Activated CD4-positive, alpha-beta T cell treated with anti-CD3 and anti-CD28 coated beads, Interleukin-2, amount 10 ng/mL, durations not matched to agents 7 days and 5 days (primary cell): ENCODE results near the gene GALNT6. TPM values are rescaled to one million over a fixed set of nuclear protein-coding genes. Genes with fewer than 3 reads are reported as not detected.

Experiments
- CTCF ChIA-PET: fragments of 350-600 bp; sonication (Branson Sonifier 250); formaldehyde crosslinking; loops from one replicate; lab custom pipeline; 2021; ENCODE audit warnings: antibody characterized with exemption; lab: Charles Lee
- POLR2A ChIA-PET: fragments of 350-600 bp; sonication (Branson Sonifier 250); formaldehyde crosslinking; loops from one replicate; lab custom pipeline; 2021; ENCODE audit warnings: antibody characterized with exemption; lab: Charles Lee
- DNase-seq: peaks from one replicate; pipeline ENCODE4 v3.0.0-alpha.2; 2020
- H3K27ac Mint-ChIP-seq: one replicate; pipeline ENCODE4 v1.8.0; 2021; ENCODE audit warnings: mild to moderate bottlenecking, moderate library complexity, mixed read lengths
- H3K27me3 Mint-ChIP-seq: one replicate; pipeline ENCODE4 v1.8.0; 2021; ENCODE audit warnings: mixed read lengths
- H3K36me3 Mint-ChIP-seq: one replicate; pipeline ENCODE4 v1.8.0; 2021; ENCODE audit warnings: low read depth, mixed read lengths
- H3K4me1 Mint-ChIP-seq: one replicate; pipeline ENCODE4 v1.8.0; 2021; ENCODE audit warnings: mixed read lengths
- H3K4me3 Mint-ChIP-seq: one replicate; pipeline ENCODE4 v1.8.0; 2021; ENCODE audit warnings: mild to moderate bottlenecking, moderate library complexity, mixed read lengths
- H3K9me3 Mint-ChIP-seq: one replicate; pipeline ENCODE4 v1.8.0; 2021; ENCODE audit warnings: mixed read lengths
- total RNA-seq, 2 experiments: library from RNA; stranded (reverse); gene quantifications; one replicate each; pipeline ENCODE4 v1.2.3, GENCODE V29; 2021

The GALNT6 gene, protein sequence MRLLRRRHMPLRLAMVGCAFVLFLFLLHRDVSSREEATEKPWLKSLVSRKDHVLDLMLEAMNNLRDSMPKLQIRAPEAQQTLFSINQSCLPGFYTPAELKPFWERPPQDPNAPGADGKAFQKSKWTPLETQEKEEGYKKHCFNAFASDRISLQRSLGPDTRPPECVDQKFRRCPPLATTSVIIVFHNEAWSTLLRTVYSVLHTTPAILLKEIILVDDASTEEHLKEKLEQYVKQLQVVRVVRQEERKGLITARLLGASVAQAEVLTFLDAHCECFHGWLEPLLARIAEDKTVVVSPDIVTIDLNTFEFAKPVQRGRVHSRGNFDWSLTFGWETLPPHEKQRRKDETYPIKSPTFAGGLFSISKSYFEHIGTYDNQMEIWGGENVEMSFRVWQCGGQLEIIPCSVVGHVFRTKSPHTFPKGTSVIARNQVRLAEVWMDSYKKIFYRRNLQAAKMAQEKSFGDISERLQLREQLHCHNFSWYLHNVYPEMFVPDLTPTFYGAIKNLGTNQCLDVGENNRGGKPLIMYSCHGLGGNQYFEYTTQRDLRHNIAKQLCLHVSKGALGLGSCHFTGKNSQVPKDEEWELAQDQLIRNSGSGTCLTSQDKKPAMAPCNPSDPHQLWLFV
- 10 to 100 TPM; 17.5 to 18.9 TPM for total RNA-seq

DNA sequence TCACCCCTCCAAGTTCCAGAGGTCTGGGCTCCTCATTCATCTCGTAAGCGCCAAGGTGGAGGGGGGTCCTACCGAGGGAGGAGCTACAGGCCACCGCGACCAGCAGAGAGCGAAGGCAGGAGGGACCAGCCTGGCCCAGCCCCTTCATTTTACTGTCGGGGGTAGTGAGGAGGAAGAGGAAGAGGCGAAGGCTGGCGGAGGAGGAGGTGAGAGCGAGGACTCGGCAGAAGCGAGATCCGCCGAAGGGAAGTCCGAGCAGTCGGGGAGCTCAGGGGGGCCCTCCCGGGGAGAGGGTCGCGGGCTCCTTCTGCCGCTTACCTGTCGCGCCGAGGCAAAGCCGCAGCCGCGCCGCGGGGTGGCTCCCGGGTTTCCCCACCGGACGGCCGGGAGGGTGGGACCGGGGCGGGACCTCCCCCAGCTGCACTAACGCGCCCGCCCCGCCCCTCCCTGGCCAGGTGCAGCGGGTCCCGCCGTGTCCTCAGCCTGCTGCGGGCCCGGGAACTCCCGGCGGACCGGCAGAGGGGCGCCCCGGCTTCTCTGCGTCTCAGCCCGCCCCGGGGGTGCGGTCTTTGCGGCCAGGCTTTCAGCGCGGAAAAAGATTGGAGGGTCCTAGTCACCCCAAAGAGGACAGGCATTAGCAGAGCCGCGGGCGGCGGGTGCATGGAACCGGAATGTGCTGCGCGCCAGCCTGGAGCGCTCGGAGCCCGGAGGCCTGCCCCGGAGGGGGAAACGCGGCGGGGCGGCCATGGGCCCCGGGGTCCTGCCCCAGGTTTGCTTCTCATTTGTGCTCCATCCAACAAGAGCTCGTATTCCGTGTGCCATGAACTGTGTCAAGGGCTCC, at the start of gene GALNT6:
TSS of gene GALNT6 (minus strand) at position 124 of the 841 bp plus-strand sequence. CDS start 11,625 bp downstream, outside the sequence.
- peaks cover 79% of the 10 kb centered on the region for H3K4me1 Mint-ChIP-seq
- no peaks in the 10 kb centered on the region for H3K9me3 Mint-ChIP-seq
- no peaks in the 10 kb centered on the region for H3K27me3 Mint-ChIP-seq
- H3K36me3 Mint-ChIP-seq: peaks cover 2% of the 10 kb centered on the region
- ChIA-PET POLR2A (no interaction called here), CTCF (interaction anchor here (1.5 kb wide), 2 partner anchors 22 to 32 kb away, joined by 3 read pairs; no protein-coding TSS in a partner anchor)
- H3K27ac Mint-ChIP-seq: peak within 1 kb of the TSS; percentile 89
- peak within 1 kb of the TSS; percentile 89 for H3K4me3 Mint-ChIP-seq
- DNase-seq: peak; percentile 71

DNA sequence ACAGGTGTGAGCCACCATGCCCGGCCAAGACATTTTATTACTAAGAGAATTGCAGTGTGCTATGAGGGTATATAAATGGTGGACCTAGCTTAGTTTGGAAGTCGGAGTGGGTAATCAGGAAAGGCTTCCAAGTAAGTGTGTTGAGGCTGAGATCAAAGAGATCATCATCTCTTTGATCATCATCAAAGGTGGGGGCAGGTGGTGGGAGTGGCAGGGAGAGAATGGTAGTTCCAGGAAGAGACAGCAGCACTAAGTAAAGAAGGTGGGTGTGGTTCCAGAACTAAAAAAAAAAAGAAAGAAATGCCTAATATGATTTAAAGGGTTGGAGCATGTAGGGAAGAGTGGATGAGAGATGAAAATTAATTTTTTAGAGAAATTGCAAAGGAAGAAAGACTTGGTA, 48.1 kb upstream of the GALNT6 start:
- POLR2A ChIA-PET: no interaction called here
- Mint-ChIP-seq H3K36me3 (peaks cover 2% of the 10 kb centered on the region), H3K27me3 (peaks cover 7% of the 10 kb centered on the region), H3K4me3 (no peak overlapping the region), H3K27ac (peak overlapping the region; percentile 64), H3K9me3 (no peaks in the 10 kb centered on the region), H3K4me1 (peaks cover 44% of the 10 kb centered on the region)
- CTCF ChIA-PET: no interaction called here
- no peak for DNase-seq

DNA sequence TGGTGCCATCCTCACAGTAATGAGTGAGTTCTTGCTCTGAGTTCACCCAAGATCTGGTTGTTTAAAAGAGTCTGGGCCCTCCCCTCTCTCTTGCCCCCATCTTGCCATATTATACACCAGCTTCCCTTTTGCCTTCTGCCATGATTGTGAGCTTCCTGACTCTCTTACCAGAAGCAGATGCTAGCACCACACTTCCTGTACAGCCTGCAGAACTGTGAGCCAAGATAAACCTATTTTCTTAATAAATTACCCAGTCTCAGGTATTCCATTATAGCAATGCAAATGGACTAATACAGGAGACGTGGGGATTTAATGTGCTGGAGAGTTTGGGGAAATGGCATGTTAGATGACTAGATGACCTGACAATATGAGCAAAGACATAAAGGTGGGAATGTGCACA, 46.2 kb upstream of the GALNT6 start:
- no peak for DNase-seq
- no peaks in the 10 kb centered on the region for H3K9me3 Mint-ChIP-seq
- no peak overlapping the region for H3K4me3 Mint-ChIP-seq
- H3K27me3 Mint-ChIP-seq: peaks cover 14% of the 10 kb centered on the region
- ChIA-PET CTCF (no interaction called here), POLR2A (no interaction called here)
- H3K27ac Mint-ChIP-seq: no peak overlapping the region
- peaks cover 2% of the 10 kb centered on the region for H3K36me3 Mint-ChIP-seq
- peaks cover 48% of the 10 kb centered on the region for H3K4me1 Mint-ChIP-seq

DNA sequence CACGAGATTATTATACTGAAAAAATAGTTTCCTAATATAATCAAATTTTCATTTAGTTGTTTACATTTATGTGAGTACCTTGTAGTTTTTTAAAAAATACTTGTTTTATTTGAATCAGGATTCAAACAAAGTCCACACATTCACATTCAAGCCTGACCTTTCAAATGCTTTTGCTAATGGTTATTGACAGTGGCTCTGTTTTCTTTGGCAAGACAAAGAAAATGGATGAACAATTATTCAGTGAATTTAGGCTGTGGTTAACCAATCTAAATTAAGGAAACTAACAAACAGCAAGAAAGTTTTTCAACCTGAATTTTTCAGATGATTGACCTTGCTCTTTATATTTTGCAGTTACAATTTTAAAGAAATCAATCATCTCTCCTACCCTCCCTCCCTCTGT, 43.1 kb upstream of the GALNT6 start:
- no peak overlapping the region for H3K4me3 Mint-ChIP-seq
- H3K27ac Mint-ChIP-seq: no peak overlapping the region
- peaks cover 14% of the 10 kb centered on the region for H3K27me3 Mint-ChIP-seq
- ChIA-PET POLR2A (no interaction called here), CTCF (no interaction called here)
- DNase-seq: no peak
- H3K9me3 Mint-ChIP-seq: no peaks in the 10 kb centered on the region
- H3K4me1 Mint-ChIP-seq: peaks cover 21% of the 10 kb centered on the region
- peaks cover 2% of the 10 kb centered on the region for H3K36me3 Mint-ChIP-seq

DNA sequence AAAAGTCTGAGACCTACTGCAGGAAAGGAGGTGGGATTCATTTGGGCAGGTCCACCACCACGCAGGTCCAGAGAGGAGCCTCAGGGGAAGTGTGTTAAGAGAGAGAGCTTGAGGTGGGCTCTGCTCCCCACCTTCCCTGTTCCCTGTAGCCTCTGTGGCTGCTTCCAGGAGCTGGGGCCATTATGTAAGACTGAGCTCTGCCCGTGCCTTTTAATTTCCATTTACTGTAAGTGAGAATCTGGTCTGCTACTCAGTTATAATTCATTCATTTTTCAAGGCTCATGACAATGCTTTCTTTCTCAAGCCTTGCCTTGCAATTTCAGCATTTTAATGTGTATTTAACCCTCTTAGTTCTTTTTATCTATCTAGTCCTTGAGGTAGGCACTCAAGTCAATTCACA, 41.7 kb upstream of the GALNT6 start:
- CTCF ChIA-PET: no interaction called here

DNA sequence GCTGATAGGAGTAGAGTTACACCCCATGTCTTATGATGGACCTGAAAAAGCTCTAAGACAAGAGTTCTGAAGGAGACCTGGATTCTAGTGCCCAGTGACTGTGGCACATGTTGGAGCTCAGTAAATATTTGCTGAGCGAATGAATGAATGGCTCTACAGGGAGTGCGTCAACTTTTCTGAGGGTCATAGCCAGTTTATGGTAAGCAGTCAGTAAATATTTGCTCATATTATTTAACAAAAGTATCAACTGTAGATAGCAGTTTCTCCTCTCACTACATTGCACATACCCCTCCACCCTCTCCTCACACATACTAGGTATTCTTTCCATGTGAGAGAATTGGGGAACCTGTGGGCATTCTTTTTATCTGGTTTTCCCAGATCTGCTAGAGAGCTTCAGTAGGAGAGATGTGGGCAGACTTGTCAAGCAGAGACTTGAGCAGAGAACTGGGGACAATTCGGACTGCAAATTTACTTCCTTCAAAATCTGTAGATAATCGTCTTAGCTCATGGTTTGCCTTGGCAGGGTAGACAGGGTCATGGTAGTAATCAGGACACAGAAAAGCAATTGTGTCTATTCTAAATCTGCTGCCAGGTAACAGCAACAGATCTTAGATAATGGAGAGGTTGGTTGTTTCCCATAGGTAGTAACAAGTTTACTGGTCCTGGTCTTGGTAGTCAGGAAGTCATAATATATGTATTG, 39.1 kb upstream of the GALNT6 start:
- no peak overlapping the region for H3K27ac Mint-ChIP-seq
- H3K4me1 Mint-ChIP-seq: peaks cover 13% of the 10 kb centered on the region
- H3K4me3 Mint-ChIP-seq: no peak overlapping the region
- no peaks in the 10 kb centered on the region for H3K9me3 Mint-ChIP-seq
- H3K27me3 Mint-ChIP-seq: peaks cover 7% of the 10 kb centered on the region
- POLR2A ChIA-PET: no interaction called here
- DNase-seq: no peak
- no peaks in the 10 kb centered on the region for H3K36me3 Mint-ChIP-seq
- CTCF ChIA-PET: interaction anchor here (1.4 to 1.5 kb wide), 2 partner anchors 18 to 100 kb away, joined by 3 to 4 read pairs; no protein-coding TSS in a partner anchor

More for the DNA sequence above, 41.7 kb upstream of the GALNT6 start:
- no peaks in the 10 kb centered on the region for H3K36me3 Mint-ChIP-seq
- DNase-seq: no peak
- no peak overlapping the region for H3K4me3 Mint-ChIP-seq
- POLR2A ChIA-PET: no interaction called here
- no peak overlapping the region for H3K27ac Mint-ChIP-seq
- peaks cover 11% of the 10 kb centered on the region for H3K4me1 Mint-ChIP-seq
- peaks cover 12% of the 10 kb centered on the region for H3K27me3 Mint-ChIP-seq
- H3K9me3 Mint-ChIP-seq: no peaks in the 10 kb centered on the region

DNA sequence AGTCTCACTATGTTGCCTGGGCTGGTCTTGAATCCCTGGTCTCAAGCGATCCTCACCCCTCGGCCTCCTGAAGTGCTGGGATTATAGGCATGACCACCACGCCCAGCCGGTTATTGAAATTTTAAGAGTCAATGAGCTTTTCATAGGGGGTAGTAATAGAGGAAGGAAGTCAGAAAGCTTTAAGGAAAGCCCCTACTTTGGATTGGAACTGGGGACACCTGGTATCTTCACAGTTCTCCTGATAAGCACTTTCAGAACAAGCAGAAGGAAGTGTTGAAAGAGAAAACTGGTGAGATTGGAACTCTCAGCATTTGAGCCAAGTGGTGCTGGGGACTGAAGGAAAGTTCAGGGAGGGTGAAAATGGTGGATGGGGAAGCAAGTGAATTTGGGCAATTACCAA, 38.5 kb upstream of the GALNT6 start:
- POLR2A ChIA-PET: no interaction called here
- CTCF ChIA-PET: interaction anchor here (1.4 to 1.5 kb wide), 2 partner anchors 18 to 101 kb away, joined by 3 to 4 read pairs; no protein-coding TSS in a partner anchor
- Mint-ChIP-seq H3K27ac (no peak overlapping the region), H3K36me3 (no peaks in the 10 kb centered on the region), H3K9me3 (no peaks in the 10 kb centered on the region), H3K4me1 (peaks cover 15% of the 10 kb centered on the region), H3K4me3 (no peak overlapping the region), H3K27me3 (peaks cover 7% of the 10 kb centered on the region)
- DNase-seq: no peak

DNA sequence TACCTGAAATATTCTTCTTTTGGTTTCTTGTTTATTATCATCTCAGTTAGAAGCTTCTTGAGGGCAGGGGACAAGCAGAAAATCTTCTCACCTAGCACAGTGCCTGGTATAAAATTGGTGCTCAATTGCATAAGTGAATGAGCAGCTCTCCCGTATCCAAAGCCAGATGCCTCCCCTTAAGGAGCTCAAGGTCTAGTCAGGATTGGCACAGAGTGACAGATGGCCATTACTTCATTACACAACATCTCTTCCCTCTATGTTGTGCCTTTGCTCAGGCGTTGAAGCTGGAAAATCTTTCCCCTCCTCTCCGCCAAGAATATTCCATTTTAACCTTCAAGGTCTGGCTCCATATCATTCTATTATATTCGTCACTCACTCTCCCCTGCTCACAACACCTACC, 37.0 kb upstream of the GALNT6 start:
- ChIA-PET POLR2A (no interaction called here), CTCF (interaction anchor here (1.1 kb wide), 1 partner anchor 103 kb away, joined by 3 read pairs; no protein-coding TSS in a partner anchor)
- no peaks in the 10 kb centered on the region for H3K9me3 Mint-ChIP-seq
- H3K27ac Mint-ChIP-seq: no peak overlapping the region
- peaks cover 6% of the 10 kb centered on the region for H3K27me3 Mint-ChIP-seq
- H3K36me3 Mint-ChIP-seq: no peaks in the 10 kb centered on the region
- DNase-seq: no peak
- peaks cover 19% of the 10 kb centered on the region for H3K4me1 Mint-ChIP-seq
- H3K4me3 Mint-ChIP-seq: no peak overlapping the region

DNA sequence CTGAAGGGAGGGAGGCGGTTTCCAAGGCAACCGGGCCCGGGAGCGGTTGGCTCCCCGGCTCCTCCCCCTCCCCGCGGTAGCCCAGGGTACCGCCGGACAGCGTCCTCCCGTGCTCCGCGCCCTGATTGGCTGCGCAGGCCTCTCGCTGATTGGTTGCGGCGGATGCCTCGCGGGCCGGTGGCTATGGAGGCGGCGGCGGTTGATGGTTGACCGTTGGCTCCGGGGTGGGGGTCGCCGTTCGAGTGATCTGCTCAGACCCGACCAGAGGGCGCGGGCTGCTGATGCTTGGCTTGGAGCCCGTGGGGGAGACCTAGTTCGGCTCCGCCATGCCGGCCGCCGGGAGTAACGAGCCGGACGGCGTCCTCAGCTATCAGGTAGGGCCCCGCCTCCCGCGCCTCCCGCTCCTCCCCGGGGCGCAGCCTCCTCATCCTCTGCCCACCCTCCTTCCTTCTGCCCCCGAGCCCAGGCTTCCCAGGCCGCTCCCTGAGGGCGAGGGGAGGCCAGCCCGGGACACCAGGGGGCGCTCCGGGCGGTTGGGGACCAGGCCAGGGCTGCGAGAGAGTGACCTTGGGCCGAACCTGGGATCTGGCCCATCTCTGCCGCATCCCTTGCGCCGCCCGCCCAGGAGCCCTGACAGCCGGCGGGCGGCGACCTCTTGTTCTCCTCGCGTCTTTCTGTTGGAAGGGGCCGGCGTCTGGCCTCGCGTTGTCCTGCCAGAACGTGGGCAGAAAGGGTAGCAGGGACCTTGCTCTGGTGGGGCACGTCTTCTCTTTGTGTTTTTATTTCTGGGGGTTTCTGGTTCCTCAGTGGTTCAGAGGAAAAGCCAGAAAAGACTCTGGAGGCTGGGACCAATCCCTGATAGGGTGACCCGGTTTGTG, 33.7 kb upstream of the GALNT6 start, which contains the start of gene SLC4A8:
TSS of gene SLC4A8 (plus strand) at position 170 of the 878 bp plus-strand sequence. CDS start at position 327, 157 bp downstream.
- peaks cover 21% of the 10 kb centered on the region for H3K4me1 Mint-ChIP-seq
- peak; percentile 79 for DNase-seq
- no peaks in the 10 kb centered on the region for H3K36me3 Mint-ChIP-seq
- CTCF ChIA-PET: interaction anchor here (0.8 to 1.3 kb wide), 3 partner anchors 16 to 129 kb away, joined by 3 to 5 read pairs (median 4); no protein-coding TSS in a partner anchor
- peaks cover 10% of the 10 kb centered on the region for H3K27me3 Mint-ChIP-seq
- peak within 1 kb of the TSS; percentile 76 for H3K4me3 Mint-ChIP-seq
- peak within 1 kb of the TSS; percentile 47 for H3K27ac Mint-ChIP-seq
- H3K9me3 Mint-ChIP-seq: no peaks in the 10 kb centered on the region
- POLR2A ChIA-PET: no interaction called here

DNA sequence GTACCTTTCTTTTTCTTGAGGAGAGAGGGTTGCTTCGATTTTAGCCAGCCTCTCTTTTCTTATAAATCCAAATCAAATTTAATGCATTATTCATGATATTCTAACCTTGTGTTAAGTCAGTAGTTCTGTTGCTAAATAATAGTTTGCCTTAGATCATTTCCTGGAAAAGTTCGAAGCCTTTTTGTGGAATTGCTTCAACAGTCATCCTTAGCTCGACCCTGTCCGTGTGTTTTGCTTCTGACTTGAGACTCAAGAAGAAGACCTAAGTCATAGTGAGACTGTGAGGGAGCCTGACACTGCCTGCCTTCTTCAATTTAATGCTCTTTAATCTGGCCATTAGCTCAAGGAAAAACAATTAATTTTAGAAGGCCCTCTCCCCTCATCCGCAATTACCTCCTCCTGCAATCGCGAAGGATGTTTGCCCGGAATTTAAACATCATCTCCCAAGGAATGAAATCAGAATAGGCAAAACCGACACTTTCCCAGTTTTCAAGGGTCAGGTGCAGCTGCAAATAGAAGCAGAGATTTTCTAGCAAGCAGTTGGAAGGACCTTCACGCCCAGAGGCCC, 33.0 kb upstream of the GALNT6 start:
- POLR2A ChIA-PET: no interaction called here
- no peaks in the 10 kb centered on the region for H3K9me3 Mint-ChIP-seq
- no peak for DNase-seq
- H3K27me3 Mint-ChIP-seq: peaks cover 10% of the 10 kb centered on the region
- H3K27ac Mint-ChIP-seq: peak overlapping the region; percentile 15
- H3K36me3 Mint-ChIP-seq: no peaks in the 10 kb centered on the region
- H3K4me1 Mint-ChIP-seq: peaks cover 27% of the 10 kb centered on the region
- peak overlapping the region; percentile 76 for H3K4me3 Mint-ChIP-seq
- CTCF ChIA-PET: interaction anchor here (0.8 to 1.3 kb wide), 3 partner anchors 17 to 130 kb away, joined by 3 to 5 read pairs (median 4); no protein-coding TSS in a partner anchor
